ENCODE data around the gene FMN1. TPM values are rescaled to one million over a fixed set of nuclear protein-coding genes. Genes with fewer than 3 reads are reported as not detected.

Gene FMN1
- total RNA-seq, 1 experiment from 2014 or later, result 3.9 TPM

DNA sequence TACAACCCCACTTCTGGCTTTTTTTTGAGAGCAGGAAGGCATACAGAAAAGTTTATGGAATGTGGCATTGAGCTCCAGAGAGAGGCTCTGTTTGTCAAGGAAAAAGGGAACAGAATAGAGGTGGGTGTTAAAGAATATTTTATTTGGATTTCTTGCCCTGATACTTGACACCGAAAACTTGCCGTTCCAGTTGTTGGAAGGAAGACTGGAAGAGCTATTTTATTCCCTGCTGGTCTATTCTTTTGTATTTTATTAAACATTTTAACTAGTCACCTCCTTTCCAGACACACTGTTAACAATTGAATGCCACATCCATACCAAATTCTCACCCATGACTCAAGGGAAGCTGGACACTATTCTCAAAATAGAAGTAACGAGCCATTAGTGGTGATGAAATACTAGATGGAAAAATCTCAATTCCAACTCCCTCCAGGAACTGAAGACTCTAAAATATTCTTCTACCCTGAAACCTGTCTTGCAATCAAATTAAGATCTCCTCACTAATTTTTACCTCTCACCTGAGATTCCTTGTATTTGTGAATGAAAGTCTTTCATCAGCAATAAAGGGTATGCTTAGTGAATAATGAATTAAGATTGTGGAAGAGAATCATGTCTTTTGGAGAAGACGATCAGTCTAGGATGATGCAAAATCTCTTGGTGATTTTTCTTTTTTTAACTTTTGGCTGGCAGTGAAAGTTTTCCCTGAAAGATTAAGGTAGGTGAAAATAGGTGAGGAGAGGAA, 448.2 kb downstream of the FMN1 start:
- H3K9me3 ChIP-seq (ENCODE audit: control insufficient read depth, insufficient read depth, low read depth, low read length), result no peaks in the 10 kb centered on the region
- no peak overlapping the region for H3K4me3 ChIP-seq (ENCODE audit: low read depth in 2 of 2, low read length in 2 of 2)
- no peaks in the 10 kb centered on the region for H3K4me1 ChIP-seq (ENCODE audit: control insufficient read depth, insufficient read depth, low read length)
- ChIA-PET CTCF (no interaction called here), POLR2A (no interaction called here)
- TF ChIP-seq SIN3A (IDR thresholded peaks at IDR 0.05; ENCODE audit: borderline replicate concordance, insufficient read depth, low read depth, low read length) (no peak), TCF7L2 (IDR thresholded peaks at IDR 0.05; ENCODE audit: low read depth, low read length) (no peak), CTCF (IDR thresholded peaks at IDR 0.05) (no peak), POLR2AphosphoS5 (IDR thresholded peaks at IDR 0.05; ENCODE audit: low read depth, low read length) (no peak)
- TF ChIP-seq, protein P1, sequence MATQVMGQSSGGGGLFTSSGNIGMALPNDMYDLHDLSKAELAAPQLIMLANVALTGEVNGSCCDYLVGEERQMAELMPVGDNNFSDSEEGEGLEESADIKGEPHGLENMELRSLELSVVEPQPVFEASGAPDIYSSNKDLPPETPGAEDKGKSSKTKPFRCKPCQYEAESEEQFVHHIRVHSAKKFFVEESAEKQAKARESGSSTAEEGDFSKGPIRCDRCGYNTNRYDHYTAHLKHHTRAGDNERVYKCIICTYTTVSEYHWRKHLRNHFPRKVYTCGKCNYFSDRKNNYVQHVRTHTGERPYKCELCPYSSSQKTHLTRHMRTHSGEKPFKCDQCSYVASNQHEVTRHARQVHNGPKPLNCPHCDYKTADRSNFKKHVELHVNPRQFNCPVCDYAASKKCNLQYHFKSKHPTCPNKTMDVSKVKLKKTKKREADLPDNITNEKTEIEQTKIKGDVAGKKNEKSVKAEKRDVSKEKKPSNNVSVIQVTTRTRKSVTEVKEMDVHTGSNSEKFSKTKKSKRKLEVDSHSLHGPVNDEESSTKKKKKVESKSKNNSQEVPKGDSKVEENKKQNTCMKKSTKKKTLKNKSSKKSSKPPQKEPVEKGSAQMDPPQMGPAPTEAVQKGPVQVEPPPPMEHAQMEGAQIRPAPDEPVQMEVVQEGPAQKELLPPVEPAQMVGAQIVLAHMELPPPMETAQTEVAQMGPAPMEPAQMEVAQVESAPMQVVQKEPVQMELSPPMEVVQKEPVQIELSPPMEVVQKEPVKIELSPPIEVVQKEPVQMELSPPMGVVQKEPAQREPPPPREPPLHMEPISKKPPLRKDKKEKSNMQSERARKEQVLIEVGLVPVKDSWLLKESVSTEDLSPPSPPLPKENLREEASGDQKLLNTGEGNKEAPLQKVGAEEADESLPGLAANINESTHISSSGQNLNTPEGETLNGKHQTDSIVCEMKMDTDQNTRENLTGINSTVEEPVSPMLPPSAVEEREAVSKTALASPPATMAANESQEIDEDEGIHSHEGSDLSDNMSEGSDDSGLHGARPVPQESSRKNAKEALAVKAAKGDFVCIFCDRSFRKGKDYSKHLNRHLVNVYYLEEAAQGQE (IDR thresholded peaks at IDR 0.05; ENCODE audit: insufficient read depth in 1 of 2, low read depth in 2 of 2, low read length in 1 of 2), result no peak
- intact Hi-C loops (cut with micrococcal nuclease; ENCODE audit: unreplicated experiment) (no loop called here), in situ Hi-C loops (cut with HindIII; ENCODE audit: low pct_unique_long_range_greater_than_20kb, low sequenced_read_pairs) (no loop called here)
- DNase-seq (ENCODE audit: low read depth, low spot score), result no peak
- no peaks in the 10 kb centered on the region for H3K27me3 ChIP-seq (ENCODE audit: control insufficient read depth, insufficient read depth, low read length)
- no peak overlapping the region for H3K27ac ChIP-seq (ENCODE audit: low read length)
- ATAC-seq, result no peak
- H3K36me3 ChIP-seq (ENCODE audit: control insufficient read depth, insufficient read depth, low read length), result no peaks in the 10 kb centered on the region
- no TSS peak for BruUV-seq (replicated peaks)

GRCh38 chr15:32743411-32744140, 450.9 kb downstream of the FMN1 start:
- CTCF ChIA-PET, result interaction anchor here (0.6 kb wide), 1 partner anchor 747 kb away, joined by 3 read pairs; no protein-coding TSS in a partner anchor
- H3K27ac ChIP-seq (ENCODE audit: low read length), result no peak overlapping the region
- in situ Hi-C loops (cut with HindIII; ENCODE audit: low pct_unique_long_range_greater_than_20kb, low sequenced_read_pairs), result no loop called here
- intact Hi-C loops (cut with micrococcal nuclease; ENCODE audit: unreplicated experiment), result no loop called here
- no peaks in the 10 kb centered on the region for H3K9me3 ChIP-seq (ENCODE audit: control insufficient read depth, insufficient read depth, low read depth, low read length)
- no peaks in the 10 kb centered on the region for H3K36me3 ChIP-seq (ENCODE audit: control insufficient read depth, insufficient read depth, low read length)
- TF ChIP-seq POLR2AphosphoS5 (IDR thresholded peaks at IDR 0.05; ENCODE audit: low read depth, low read length), result no peak
- TF ChIP-seq TCF7L2 (IDR thresholded peaks at IDR 0.05; ENCODE audit: low read depth, low read length), result no peak
- no peak for TF ChIP-seq SIN3A (IDR thresholded peaks at IDR 0.05; ENCODE audit: borderline replicate concordance, insufficient read depth, low read depth, low read length)
- TF ChIP-seq, protein P1 (IDR thresholded peaks at IDR 0.05; ENCODE audit: insufficient read depth in 1 of 2, low read depth in 2 of 2, low read length in 1 of 2), result no peak
- TF ChIP-seq CTCF (IDR thresholded peaks at IDR 0.05), result no peak
- POLR2A ChIA-PET, result no interaction called here
- H3K4me3 ChIP-seq (ENCODE audit: low read depth in 2 of 2, low read length in 2 of 2), result no peak overlapping the region
- H3K4me1 ChIP-seq (ENCODE audit: control insufficient read depth, insufficient read depth, low read length), result no peaks in the 10 kb centered on the region
- H3K27me3 ChIP-seq (ENCODE audit: control insufficient read depth, insufficient read depth, low read length), result no peaks in the 10 kb centered on the region
- ATAC-seq (no peak), DNase-seq (ENCODE audit: low read depth, low spot score) (no peak)
- no TSS peak for BruUV-seq (replicated peaks)
